ENCODE results near the gene TMEM235. TPM values are rescaled to one million over a fixed set of nuclear protein-coding genes. Genes with fewer than 3 reads are reported as not detected.

Gene TMEM235
- total and polyA plus RNA-seq, 2 experiments from 2014 or later: not detected

DNA sequence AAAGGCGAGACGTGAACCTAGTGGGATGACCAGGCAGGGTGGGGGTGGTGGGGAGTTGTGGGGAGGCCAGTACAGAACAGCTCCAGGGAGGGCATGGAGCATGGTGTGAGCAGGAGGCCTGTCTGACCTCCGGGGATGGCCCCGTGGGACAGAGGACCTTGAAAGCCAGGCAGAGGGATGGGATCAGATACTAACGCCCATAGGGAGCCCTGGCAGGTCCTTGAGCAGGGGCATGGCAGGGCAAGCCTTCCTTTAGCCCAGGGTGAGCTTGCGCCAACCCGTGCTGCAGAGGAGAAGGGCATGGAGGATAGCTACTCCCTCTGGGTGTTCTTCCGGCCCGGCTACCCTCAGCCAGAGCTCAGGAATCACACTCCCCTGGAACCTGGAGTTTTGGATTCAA lies 35.3 kb downstream of the TMEM235 start (continued):
- TF ChIP-seq, protein P1, sequence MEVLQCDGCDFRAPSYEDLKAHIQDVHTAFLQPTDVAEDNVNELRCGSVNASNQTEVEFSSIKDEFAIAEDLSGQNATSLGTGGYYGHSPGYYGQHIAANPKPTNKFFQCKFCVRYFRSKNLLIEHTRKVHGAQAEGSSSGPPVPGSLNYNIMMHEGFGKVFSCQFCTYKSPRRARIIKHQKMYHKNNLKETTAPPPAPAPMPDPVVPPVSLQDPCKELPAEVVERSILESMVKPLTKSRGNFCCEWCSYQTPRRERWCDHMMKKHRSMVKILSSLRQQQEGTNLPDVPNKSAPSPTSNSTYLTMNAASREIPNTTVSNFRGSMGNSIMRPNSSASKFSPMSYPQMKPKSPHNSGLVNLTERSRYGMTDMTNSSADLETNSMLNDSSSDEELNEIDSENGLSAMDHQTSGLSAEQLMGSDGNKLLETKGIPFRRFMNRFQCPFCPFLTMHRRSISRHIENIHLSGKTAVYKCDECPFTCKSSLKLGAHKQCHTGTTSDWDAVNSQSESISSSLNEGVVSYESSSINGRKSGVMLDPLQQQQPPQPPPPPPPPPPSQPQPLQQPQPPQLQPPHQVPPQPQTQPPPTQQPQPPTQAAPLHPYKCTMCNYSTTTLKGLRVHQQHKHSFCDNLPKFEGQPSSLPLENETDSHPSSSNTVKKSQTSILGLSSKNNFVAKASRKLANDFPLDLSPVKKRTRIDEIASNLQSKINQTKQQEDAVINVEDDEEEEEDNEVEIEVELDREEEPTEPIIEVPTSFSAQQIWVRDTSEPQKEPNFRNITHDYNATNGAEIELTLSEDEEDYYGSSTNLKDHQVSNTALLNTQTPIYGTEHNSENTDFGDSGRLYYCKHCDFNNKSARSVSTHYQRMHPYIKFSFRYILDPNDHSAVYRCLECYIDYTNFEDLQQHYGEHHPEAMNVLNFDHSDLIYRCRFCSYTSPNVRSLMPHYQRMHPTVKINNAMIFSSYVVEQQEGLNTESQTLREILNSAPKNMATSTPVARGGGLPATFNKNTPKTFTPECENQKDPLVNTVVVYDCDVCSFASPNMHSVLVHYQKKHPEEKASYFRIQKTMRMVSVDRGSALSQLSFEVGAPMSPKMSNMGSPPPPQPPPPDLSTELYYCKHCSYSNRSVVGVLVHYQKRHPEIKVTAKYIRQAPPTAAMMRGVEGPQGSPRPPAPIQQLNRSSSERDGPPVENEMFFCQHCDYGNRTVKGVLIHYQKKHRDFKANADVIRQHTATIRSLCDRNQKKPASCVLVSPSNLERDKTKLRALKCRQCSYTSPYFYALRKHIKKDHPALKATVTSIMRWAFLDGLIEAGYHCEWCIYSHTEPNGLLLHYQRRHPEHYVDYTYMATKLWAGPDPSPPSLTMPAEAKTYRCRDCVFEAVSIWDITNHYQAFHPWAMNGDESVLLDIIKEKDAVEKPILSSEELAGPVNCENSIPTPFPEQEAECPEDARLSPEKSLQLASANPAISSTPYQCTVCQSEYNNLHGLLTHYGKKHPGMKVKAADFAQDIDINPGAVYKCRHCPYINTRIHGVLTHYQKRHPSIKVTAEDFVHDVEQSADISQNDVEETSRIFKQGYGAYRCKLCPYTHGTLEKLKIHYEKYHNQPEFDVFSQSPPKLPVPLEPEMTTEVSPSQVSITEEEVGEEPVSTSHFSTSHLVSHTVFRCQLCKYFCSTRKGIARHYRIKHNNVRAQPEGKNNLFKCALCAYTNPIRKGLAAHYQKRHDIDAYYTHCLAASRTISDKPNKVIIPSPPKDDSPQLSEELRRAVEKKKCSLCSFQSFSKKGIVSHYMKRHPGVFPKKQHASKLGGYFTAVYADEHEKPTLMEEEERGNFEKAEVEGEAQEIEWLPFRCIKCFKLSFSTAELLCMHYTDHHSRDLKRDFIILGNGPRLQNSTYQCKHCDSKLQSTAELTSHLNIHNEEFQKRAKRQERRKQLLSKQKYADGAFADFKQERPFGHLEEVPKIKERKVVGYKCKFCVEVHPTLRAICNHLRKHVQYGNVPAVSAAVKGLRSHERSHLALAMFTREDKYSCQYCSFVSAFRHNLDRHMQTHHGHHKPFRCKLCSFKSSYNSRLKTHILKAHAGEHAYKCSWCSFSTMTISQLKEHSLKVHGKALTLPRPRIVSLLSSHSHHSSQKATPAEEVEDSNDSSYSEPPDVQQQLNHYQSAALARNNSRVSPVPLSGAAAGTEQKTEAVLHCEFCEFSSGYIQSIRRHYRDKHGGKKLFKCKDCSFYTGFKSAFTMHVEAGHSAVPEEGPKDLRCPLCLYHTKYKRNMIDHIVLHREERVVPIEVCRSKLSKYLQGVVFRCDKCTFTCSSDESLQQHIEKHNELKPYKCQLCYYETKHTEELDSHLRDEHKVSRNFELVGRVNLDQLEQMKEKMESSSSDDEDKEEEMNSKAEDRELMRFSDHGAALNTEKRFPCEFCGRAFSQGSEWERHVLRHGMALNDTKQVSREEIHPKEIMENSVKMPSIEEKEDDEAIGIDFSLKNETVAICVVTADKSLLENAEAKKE (CRISPR knock-in tag; IDR thresholded peaks at IDR 0.05): no peak
- TF ChIP-seq, protein P2, sequence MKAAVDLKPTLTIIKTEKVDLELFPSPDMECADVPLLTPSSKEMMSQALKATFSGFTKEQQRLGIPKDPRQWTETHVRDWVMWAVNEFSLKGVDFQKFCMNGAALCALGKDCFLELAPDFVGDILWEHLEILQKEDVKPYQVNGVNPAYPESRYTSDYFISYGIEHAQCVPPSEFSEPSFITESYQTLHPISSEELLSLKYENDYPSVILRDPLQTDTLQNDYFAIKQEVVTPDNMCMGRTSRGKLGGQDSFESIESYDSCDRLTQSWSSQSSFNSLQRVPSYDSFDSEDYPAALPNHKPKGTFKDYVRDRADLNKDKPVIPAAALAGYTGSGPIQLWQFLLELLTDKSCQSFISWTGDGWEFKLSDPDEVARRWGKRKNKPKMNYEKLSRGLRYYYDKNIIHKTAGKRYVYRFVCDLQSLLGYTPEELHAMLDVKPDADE (IDR thresholded peaks at IDR 0.05): no peak
- no peak for TF ChIP-seq ZNF114 (CRISPR knock-in tag; IDR thresholded peaks at IDR 0.05)
- TF ChIP-seq POLR2AphosphoS5 (IDR thresholded peaks at IDR 0.05; ENCODE audit: low read depth): no peak
- TF ChIP-seq, protein P3, sequence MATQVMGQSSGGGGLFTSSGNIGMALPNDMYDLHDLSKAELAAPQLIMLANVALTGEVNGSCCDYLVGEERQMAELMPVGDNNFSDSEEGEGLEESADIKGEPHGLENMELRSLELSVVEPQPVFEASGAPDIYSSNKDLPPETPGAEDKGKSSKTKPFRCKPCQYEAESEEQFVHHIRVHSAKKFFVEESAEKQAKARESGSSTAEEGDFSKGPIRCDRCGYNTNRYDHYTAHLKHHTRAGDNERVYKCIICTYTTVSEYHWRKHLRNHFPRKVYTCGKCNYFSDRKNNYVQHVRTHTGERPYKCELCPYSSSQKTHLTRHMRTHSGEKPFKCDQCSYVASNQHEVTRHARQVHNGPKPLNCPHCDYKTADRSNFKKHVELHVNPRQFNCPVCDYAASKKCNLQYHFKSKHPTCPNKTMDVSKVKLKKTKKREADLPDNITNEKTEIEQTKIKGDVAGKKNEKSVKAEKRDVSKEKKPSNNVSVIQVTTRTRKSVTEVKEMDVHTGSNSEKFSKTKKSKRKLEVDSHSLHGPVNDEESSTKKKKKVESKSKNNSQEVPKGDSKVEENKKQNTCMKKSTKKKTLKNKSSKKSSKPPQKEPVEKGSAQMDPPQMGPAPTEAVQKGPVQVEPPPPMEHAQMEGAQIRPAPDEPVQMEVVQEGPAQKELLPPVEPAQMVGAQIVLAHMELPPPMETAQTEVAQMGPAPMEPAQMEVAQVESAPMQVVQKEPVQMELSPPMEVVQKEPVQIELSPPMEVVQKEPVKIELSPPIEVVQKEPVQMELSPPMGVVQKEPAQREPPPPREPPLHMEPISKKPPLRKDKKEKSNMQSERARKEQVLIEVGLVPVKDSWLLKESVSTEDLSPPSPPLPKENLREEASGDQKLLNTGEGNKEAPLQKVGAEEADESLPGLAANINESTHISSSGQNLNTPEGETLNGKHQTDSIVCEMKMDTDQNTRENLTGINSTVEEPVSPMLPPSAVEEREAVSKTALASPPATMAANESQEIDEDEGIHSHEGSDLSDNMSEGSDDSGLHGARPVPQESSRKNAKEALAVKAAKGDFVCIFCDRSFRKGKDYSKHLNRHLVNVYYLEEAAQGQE (IDR thresholded peaks at IDR 0.05; ENCODE audit: unreplicated experiment): no peak
- TF ChIP-seq EZH2phosphoT487 (IDR thresholded peaks at IDR 0.05; ENCODE audit: unreplicated experiment): no peak
